ENCODE measurements around the gene LEPR. TPM values are rescaled to one million over a fixed set of nuclear protein-coding genes. Genes with fewer than 3 reads are reported as not detected.

The LEPR gene
- total RNA-seq, 1 donor from 2014 or later = 16.2 TPM

- Histone ChIP-seq H3K4me3 (no peak overlapping the region), H3K36me3 (no peaks in the 10 kb centered on the region), H3K27ac (no peak overlapping the region), H3K4me1 (no peaks in the 10 kb centered on the region), H3K9me3 (no peaks in the 10 kb centered on the region), H3K27me3 (no peaks in the 10 kb centered on the region)
- no peak for TF ChIP-seq POLR2A (IDR thresholded peaks at IDR 0.05)
- TF ChIP-seq, protein P1, sequence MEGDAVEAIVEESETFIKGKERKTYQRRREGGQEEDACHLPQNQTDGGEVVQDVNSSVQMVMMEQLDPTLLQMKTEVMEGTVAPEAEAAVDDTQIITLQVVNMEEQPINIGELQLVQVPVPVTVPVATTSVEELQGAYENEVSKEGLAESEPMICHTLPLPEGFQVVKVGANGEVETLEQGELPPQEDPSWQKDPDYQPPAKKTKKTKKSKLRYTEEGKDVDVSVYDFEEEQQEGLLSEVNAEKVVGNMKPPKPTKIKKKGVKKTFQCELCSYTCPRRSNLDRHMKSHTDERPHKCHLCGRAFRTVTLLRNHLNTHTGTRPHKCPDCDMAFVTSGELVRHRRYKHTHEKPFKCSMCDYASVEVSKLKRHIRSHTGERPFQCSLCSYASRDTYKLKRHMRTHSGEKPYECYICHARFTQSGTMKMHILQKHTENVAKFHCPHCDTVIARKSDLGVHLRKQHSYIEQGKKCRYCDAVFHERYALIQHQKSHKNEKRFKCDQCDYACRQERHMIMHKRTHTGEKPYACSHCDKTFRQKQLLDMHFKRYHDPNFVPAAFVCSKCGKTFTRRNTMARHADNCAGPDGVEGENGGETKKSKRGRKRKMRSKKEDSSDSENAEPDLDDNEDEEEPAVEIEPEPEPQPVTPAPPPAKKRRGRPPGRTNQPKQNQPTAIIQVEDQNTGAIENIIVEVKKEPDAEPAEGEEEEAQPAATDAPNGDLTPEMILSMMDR (IDR thresholded peaks at IDR 0.05) = no peak
- TF ChIP-seq POLR2AphosphoS5 (IDR thresholded peaks at IDR 0.05; ENCODE audit: insufficient read depth in 1 of 2, low read depth in 1 of 2) = no peak
- intact Hi-C loops (cut with DNase I) = no loop called here
- DNase-seq (ENCODE audit: extremely low spot score in 2 of 2) = no peak
These were observed 21.5 kb upstream of the LEPR start for GRCh38 chr1:65399003-65399402.

GRCh38 chr1:65401612-65402011 lies 18.9 kb upstream of the LEPR start:
- Histone ChIP-seq H3K27me3 (no peaks in the 10 kb centered on the region), H3K36me3 (no peaks in the 10 kb centered on the region), H3K9me3 (no peaks in the 10 kb centered on the region), H3K4me1 (no peaks in the 10 kb centered on the region), H3K4me3 (no peak overlapping the region), H3K27ac (no peak overlapping the region)
- DNase-seq (ENCODE audit: extremely low spot score in 2 of 2) = no peak
- intact Hi-C loops (cut with DNase I) = no loop called here
- TF ChIP-seq POLR2A (IDR thresholded peaks at IDR 0.05) = no peak
- TF ChIP-seq, protein P1 (IDR thresholded peaks at IDR 0.05) = no peak
- no peak for TF ChIP-seq POLR2AphosphoS5 (IDR thresholded peaks at IDR 0.05; ENCODE audit: insufficient read depth in 1 of 2, low read depth in 1 of 2)

- no peaks in the 10 kb centered on the region for H3K4me1 ChIP-seq
- no peaks in the 10 kb centered on the region for H3K27me3 ChIP-seq
- DNase-seq (ENCODE audit: extremely low spot score in 2 of 2) = no peak
- H3K4me3 ChIP-seq = no peak overlapping the region
- H3K36me3 ChIP-seq = no peaks in the 10 kb centered on the region
- intact Hi-C loops (cut with DNase I) = no loop called here
- H3K27ac ChIP-seq = no peak overlapping the region
- TF ChIP-seq POLR2A (IDR thresholded peaks at IDR 0.05) (no peak), POLR2AphosphoS5 (IDR thresholded peaks at IDR 0.05; ENCODE audit: insufficient read depth in 1 of 2, low read depth in 1 of 2) (no peak)
- TF ChIP-seq, protein P1 (IDR thresholded peaks at IDR 0.05) = no peak
- H3K9me3 ChIP-seq = no peaks in the 10 kb centered on the region
These were observed 15.5 kb upstream of the LEPR start for GRCh38 chr1:65404941-65405340.

DNA sequence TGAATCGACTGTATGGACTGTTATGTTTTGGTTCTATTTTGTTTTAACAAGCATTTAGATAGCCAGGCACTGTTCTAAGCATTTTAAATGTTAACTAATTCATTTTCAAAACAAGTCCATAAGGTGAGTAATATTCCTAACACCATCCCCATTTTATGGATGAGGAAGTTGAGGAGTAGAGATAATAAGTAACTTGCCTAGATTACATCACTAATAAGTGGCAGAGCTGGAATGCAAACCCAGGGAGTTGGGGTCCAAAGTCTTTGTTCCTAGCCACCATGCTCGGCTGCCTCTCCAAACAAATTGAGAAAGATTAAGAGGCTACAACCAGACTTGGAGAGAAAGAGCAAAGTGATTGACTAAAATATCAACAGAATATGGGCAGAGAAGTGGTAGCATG lies 12.6 kb upstream of the LEPR start:
- Histone ChIP-seq H3K36me3 (no peaks in the 10 kb centered on the region), H3K9me3 (no peaks in the 10 kb centered on the region), H3K27ac (no peak overlapping the region), H3K4me3 (no peak overlapping the region), H3K27me3 (no peaks in the 10 kb centered on the region), H3K4me1 (no peaks in the 10 kb centered on the region)
- intact Hi-C loops (cut with DNase I) = no loop called here
- no peak for TF ChIP-seq POLR2A (IDR thresholded peaks at IDR 0.05)
- no peak for DNase-seq (ENCODE audit: extremely low spot score in 2 of 2)

DNA sequence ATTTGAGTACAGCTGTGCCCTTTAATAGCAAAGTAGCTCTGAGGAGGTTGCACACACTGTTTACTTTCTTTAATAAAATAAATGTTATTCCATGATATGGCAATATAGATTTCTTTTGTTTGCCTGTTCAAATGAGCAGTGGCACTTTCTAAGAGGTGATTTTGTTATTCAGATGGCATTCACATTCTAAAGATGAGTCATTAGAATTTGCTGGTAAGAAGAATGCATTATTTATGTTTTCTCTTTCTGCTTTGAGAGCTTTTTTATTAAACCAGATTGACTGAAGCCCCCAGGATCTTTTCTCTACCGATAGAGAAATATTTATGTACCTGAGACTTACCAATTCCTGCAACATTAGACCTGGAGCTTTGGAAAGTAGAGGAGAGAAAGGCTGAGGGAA lies 11.2 kb upstream of the LEPR start:
- TF ChIP-seq POLR2A (IDR thresholded peaks at IDR 0.05) (no peak), POLR2AphosphoS5 (IDR thresholded peaks at IDR 0.05; ENCODE audit: insufficient read depth in 1 of 2, low read depth in 1 of 2) (no peak)
- TF ChIP-seq, protein P1 (IDR thresholded peaks at IDR 0.05) = no peak
- no peaks in the 10 kb centered on the region for H3K27me3 ChIP-seq
- intact Hi-C loops (cut with DNase I) = no loop called here
- no peaks in the 10 kb centered on the region for H3K4me1 ChIP-seq
- no peak overlapping the region for H3K4me3 ChIP-seq
- H3K27ac ChIP-seq = no peak overlapping the region
- no peaks in the 10 kb centered on the region for H3K36me3 ChIP-seq
- DNase-seq (ENCODE audit: extremely low spot score in 2 of 2) = no peak
- H3K9me3 ChIP-seq = no peaks in the 10 kb centered on the region
